Thyroid gland (tissue), 4 donors: ENCODE measurements around the gene PDF.

ENCODE experiments used
- POLR2A ChIP-seq, 2 donors: fragments of 450-650 bp; IDR thresholded peaks; one replicate each; pipeline ENCODE4 v1.6.1; 2017; ENCODE audit warnings: antibody characterized with exemption in 2 of 2, mild to moderate bottlenecking in 2 of 2, moderate library complexity in 1 of 2
- TF ChIP-seq, protein P1 (sequence below), 6 experiments: fragments of 200-600 bp in 3 of 6; fragments of 450-650 bp in 3 of 6; sonication (generic) in 3 of 6; IDR thresholded peaks; one replicate each; pipeline ENCODE4 v1.5.1; 2016 to 2019; ENCODE audit warnings: antibody characterized with exemption in 6 of 6, mild to moderate bottlenecking in 2 of 6, inconsistent platforms in 1 of 6, moderate library complexity in 1 of 6

DNA sequence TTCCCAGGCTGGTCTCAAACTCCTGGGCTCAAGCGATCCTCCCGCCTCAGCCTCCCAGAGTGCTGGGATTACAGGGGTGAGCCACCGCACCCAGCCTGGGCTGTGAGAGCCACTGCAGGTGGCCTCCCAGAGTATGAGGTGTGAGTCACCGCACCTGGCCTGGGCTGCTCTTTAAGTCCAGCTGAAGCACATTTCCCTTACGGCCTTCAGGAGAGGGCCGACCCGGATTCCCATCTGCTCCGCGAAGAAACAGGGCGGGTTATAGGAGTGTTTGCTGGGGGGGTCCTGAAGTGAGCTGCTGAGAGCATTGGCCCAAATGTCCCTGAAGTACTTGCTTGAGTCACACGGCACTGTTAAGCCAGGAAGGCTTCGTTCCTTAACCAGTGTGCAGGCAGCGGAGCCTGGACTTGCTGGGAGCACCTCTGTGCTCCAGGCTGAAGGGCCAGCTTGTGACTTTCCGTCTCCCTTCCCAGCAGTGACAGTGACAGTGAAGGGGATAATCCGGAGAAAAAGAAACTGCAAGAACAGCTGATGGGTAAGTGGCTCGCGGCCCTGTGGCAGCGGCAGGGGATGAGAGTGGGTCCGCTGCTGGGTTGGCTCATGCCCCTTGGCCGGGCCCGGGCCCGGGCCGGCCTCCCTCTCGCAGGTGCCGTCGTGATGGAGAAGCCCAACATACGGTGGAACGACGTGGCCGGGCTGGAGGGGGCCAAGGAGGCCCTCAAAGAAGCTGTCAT lies 12.0 kb downstream of the PDF start:
- TF ChIP-seq POLR2A (IDR thresholded peaks at IDR 0.05): no peak
- TF ChIP-seq, protein P1, sequence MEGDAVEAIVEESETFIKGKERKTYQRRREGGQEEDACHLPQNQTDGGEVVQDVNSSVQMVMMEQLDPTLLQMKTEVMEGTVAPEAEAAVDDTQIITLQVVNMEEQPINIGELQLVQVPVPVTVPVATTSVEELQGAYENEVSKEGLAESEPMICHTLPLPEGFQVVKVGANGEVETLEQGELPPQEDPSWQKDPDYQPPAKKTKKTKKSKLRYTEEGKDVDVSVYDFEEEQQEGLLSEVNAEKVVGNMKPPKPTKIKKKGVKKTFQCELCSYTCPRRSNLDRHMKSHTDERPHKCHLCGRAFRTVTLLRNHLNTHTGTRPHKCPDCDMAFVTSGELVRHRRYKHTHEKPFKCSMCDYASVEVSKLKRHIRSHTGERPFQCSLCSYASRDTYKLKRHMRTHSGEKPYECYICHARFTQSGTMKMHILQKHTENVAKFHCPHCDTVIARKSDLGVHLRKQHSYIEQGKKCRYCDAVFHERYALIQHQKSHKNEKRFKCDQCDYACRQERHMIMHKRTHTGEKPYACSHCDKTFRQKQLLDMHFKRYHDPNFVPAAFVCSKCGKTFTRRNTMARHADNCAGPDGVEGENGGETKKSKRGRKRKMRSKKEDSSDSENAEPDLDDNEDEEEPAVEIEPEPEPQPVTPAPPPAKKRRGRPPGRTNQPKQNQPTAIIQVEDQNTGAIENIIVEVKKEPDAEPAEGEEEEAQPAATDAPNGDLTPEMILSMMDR (IDR thresholded peaks at IDR 0.05): no peak
